Prostate gland (tissue), 2 donors: ENCODE measurements around the gene PCNT.

Source experiments
- CTCF ChIP-seq, 4 experiments: fragments of 200-600 bp in 2 of 4; fragments of 450-650 bp in 2 of 4; sonication (generic) in 2 of 4; IDR thresholded peaks; 1 replicate in 3 of 4; 2 replicates in 1 of 4; pipeline ENCODE4 v1.5.1; 2016 to 2019; ENCODE audit warnings: antibody characterized with exemption in 4 of 4, mild to moderate bottlenecking in 2 of 4, moderate library complexity in 2 of 4
- POLR2A ChIP-seq: fragments of 450-650 bp; IDR thresholded peaks from one replicate; pipeline ENCODE4 v1.6.1; 2016; ENCODE audit warnings: antibody characterized with exemption, mild to moderate bottlenecking

GRCh38 chr21:46480466-46480865 lies 156.5 kb downstream of the PCNT start:
- TF ChIP-seq CTCF (IDR thresholded peaks at IDR 0.05) (no peak), POLR2A (no peak)
